Body of pancreas (tissue), 4 donors: ENCODE measurements around the gene TTC31. TPM values are rescaled to one million over a fixed set of nuclear protein-coding genes. Genes with fewer than 3 reads are reported as not detected.

Source experiments
- ATAC-seq: fragments of 150-250 bp; one replicate; pipeline ENCODE4 v1.9.1; 2016
- DNase-seq, 4 donors: peaks; one replicate each; pipeline ENCODE4 v3.0.0-alpha.2; 2019
- H3K27ac ChIP-seq, 4 donors: fragments of 200-600 bp; sonication (generic); 1 replicate in 3 of 4; 2 replicates in 1 of 4; pipeline versions ENCODE4 v1.5.1 to v1.6.1; 2016 to 2019; ENCODE audit warnings: mild to moderate bottlenecking in 1 of 4, mixed read lengths in 1 of 4, moderate library complexity in 1 of 4
- H3K27me3 ChIP-seq, 2 donors: fragments of 200-600 bp; sonication (generic); one replicate each; pipeline ENCODE4 v1.6.0; 2016; ENCODE audit warnings: mild to moderate bottlenecking in 1 of 2
- H3K36me3 ChIP-seq, 2 donors: fragments of 200-600 bp; sonication (generic); replicated peaks in 1 of 2; 2 replicates each; pipeline ENCODE4 v1.5.1; 2016; ENCODE audit warnings: low read depth in 2 of 2; ENCODE audit not compliant: insufficient read depth in 1 of 2
- H3K4me1 ChIP-seq: fragments of 200-600 bp; sonication (generic); one replicate; pipeline ENCODE4 v1.6.0; 2016
- H3K4me3 ChIP-seq, 2 donors: fragments of 200-600 bp; sonication (generic); 1 replicate in 1 of 2; 2 replicates in 1 of 2; pipeline ENCODE4 v1.5.1; 2016 to 2019
- H3K9me3 ChIP-seq, 3 donors: fragments of 200-600 bp; sonication (generic); 1 replicate in 2 of 3; 2 replicates in 1 of 3; pipeline ENCODE4 v1.5.1; 2016
- POLR2A ChIP-seq, 3 donors: fragments of 450-650 bp; IDR thresholded peaks; one replicate each; pipeline ENCODE4 v1.6.1; 2016; ENCODE audit warnings: antibody characterized with exemption in 3 of 3, mild to moderate bottlenecking in 2 of 3
- WGBS, 2 donors: methylation state at CpG; one replicate each; pipeline ENCODE4 v1.1.5; 2017; 5-methylcytosine and 5-hydroxymethylcytosine counted together
- intact Hi-C: fragments of 100-400 bp; cut with DNase I; formaldehyde crosslinking; loops from one replicate; pipeline ENCODE4 v1.15.1; 2023
- total RNA-seq, 2 donors: library from RNA; depleted of rRNA; stranded (reverse); fragments of >200 nt; gene quantifications; one replicate each; pipeline ENCODE4 v1.1.0, GENCODE V29; 2016
- TF ChIP-seq, protein P1 (sequence below), 7 experiments: fragments of 450-650 bp in 4 of 7; fragments of 200-600 bp in 3 of 7; sonication (generic) in 3 of 7; IDR thresholded peaks; one replicate each; pipeline ENCODE4 v1.5.1; 2016 to 2019; ENCODE audit warnings: antibody characterized with exemption in 7 of 7

Gene TTC31
- total RNA-seq, 2 donors from 2014 or later, result 26.5 to 28.3 TPM

DNA sequence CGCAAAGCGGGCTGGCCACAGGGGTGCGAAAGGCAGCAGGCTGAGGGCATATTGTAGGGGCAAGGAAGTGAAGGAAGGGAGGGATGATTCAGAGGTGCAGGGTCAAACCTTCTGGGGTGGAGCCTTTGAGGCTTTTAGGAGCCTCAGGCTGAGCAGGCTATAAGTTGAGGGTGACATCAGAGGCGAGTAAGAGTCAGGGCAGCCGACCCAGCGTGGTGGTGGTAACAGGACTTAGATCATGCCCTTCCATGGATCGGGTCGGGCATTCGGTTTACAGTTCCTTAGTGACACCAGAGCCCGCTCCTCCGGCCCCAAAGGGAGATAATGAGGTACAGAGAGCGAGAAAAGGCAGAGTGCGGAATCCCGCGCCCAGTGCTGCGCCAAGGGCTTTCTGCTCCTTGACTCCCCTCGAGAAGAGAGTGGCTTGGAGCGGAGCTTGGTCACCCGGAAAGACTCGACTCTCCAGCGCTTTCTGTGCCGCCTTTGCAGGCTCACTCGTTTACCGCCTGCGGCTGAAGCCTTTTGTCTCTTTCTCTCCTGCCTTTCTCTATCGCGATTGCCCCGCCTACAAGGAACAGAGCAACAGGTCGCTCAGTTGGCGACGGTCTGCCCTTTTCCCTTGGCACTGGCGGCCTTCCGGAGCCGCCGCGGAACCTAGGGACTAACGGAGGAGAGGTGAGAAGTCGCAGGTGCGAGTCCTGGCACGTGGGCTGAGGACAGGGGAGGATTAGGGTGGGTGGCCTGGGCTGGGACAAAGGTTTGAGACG, 15.8 kb downstream of the TTC31 start:
- no peaks in the 10 kb centered on the region for H3K9me3 ChIP-seq
- 5 to 7% methylated on average over 39 to 41 of the region's 41 CpGs for WGBS, 2 donors
- H3K4me3 ChIP-seq, result peak overlapping the region in 1 of 2 donors; percentile 8
- no peak overlapping the region for H3K27ac ChIP-seq
- intact Hi-C loops, result no loop called here
- DNase-seq (no peak), ATAC-seq (no peak)
- no peaks in the 10 kb centered on the region for H3K36me3 ChIP-seq
- peaks cover 45% of the 10 kb centered on the region for H3K4me1 ChIP-seq
- no peak for TF ChIP-seq POLR2A (IDR thresholded peaks at IDR 0.05)
- TF ChIP-seq, protein P1, sequence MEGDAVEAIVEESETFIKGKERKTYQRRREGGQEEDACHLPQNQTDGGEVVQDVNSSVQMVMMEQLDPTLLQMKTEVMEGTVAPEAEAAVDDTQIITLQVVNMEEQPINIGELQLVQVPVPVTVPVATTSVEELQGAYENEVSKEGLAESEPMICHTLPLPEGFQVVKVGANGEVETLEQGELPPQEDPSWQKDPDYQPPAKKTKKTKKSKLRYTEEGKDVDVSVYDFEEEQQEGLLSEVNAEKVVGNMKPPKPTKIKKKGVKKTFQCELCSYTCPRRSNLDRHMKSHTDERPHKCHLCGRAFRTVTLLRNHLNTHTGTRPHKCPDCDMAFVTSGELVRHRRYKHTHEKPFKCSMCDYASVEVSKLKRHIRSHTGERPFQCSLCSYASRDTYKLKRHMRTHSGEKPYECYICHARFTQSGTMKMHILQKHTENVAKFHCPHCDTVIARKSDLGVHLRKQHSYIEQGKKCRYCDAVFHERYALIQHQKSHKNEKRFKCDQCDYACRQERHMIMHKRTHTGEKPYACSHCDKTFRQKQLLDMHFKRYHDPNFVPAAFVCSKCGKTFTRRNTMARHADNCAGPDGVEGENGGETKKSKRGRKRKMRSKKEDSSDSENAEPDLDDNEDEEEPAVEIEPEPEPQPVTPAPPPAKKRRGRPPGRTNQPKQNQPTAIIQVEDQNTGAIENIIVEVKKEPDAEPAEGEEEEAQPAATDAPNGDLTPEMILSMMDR (IDR thresholded peaks at IDR 0.05), result no peak
- H3K27me3 ChIP-seq, result peaks cover 0 to 5% of the 10 kb centered on the region in 2 donors

DNA sequence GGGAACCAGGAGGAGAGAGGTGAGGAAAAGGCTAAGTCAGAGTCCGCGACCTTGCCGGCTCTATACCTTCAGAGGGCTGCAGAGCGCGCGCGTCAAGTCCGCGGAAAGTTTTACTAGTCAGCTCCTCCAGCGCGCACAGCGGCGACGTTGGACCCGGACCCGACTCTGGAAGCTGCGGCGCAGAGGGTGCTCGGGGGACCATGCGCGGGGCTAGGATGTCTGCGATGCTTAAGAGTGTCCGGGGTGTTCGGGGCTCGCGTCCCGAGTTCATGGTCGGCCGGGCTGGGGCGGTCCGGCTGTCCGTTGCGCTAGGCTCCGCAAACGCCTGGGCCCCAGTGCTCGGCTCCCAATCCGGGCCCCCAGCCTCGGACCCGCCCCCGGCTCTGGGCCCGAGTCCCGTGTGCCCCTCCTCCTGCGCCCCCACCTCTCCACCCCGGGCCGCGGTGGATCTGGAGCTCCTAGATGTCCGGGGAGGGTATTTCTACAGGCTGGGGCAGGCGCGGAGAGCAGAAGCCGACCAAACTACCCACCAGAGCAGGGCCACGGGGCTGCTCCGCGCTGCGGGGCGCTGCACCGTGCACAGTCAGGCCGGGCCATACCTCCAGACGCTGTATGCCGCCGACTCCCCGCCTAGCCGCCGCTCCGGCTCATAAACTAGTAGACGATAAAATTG, 16.5 kb downstream of the TTC31 start, which contains the start of gene LBX2:
LBX2 (minus strand) TSS at position 337 of the 673 bp plus-strand sequence; CDS start at position 271, 66 bp downstream.
- no peak for TF ChIP-seq POLR2A (IDR thresholded peaks at IDR 0.05)
- TF ChIP-seq, protein P1 (IDR thresholded peaks at IDR 0.05), result no peak
- DNase-seq (no peak), ATAC-seq (no peak)
- no peaks in the 10 kb centered on the region for H3K36me3 ChIP-seq
- no peaks in the 10 kb centered on the region for H3K9me3 ChIP-seq
- 19 to 27% methylated on average over 3 to 54 of the region's 65 CpGs for WGBS, 2 donors
- peaks cover 0 to 5% of the 10 kb centered on the region in 2 donors for H3K27me3 ChIP-seq
- peaks cover 52% of the 10 kb centered on the region for H3K4me1 ChIP-seq
- intact Hi-C loops, result no loop called here
- no peak within 1 kb of the TSS for H3K27ac ChIP-seq
- no peak within 1 kb of the TSS for H3K4me3 ChIP-seq

DNA sequence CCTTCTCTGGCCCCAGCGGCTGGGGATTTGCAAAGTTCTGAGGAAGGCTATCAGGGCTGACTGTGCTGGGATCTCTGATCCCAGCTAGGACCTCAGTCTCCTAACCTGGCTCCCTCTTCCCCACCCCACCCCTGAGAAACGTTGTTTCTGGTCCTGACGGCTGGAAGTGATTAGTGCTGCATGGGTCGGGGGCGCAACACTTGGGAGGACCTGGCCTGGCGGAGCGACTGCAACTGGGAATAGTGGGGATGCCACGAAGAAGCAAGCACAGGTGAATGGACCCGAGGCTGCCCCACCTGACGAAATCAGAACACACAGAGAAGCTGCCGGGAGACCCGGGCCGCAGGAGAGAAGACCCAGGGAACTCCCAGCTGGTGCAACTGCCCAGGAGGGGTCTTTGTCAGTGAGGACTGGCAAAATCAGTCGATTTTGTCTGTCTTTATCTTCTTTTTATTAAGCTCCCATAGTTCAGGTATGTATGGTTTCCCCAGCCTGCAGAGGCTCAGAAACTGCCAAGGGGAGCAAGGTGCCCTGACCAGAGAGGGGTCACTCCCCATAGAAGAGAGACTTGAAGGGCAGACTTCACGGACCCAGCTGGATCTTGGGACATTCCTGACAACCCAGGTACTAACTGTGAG, 17.2 kb downstream of the TTC31 start:
- Histone ChIP-seq H3K4me3 (no peak overlapping the region), H3K4me1 (peaks cover 55% of the 10 kb centered on the region), H3K9me3 (no peaks in the 10 kb centered on the region), H3K27me3 (peaks cover 0 to 5% of the 10 kb centered on the region in 2 donors), H3K27ac (no peak overlapping the region), H3K36me3 (no peaks in the 10 kb centered on the region)
- DNase-seq, result no peak
- intact Hi-C loops, result no loop called here
- WGBS, 2 donors, result 66 to 73% methylated on average over 13 to 15 of the region's 15 CpGs
- no peak for TF ChIP-seq POLR2A (IDR thresholded peaks at IDR 0.05)
- TF ChIP-seq, protein P1 (IDR thresholded peaks at IDR 0.05), result no peak
- ATAC-seq, result no peak

DNA sequence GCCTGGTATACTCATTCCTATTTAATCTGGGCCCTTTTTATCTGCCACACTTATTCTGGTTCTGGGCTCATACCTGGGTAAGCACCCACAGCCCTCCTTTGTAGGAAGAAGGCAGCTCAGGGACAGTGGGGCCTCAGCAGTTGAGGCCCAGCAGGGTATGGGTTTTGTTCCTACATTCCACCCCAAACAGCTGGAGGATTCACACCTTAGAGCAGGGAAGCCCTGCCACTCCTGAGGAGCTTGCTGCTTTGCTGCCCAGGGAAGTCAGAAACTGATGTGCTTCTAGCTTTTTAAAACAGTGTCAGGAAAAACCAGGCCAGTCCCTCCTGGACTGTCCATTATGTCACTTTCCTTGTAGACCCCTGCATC, 17.7 kb downstream of the TTC31 start:
- intact Hi-C loops, result no loop called here
- DNase-seq, result no peak
- Histone ChIP-seq H3K27me3 (peaks cover 0 to 5% of the 10 kb centered on the region in 2 donors), H3K9me3 (no peaks in the 10 kb centered on the region), H3K4me3 (no peak overlapping the region), H3K27ac (no peak overlapping the region), H3K36me3 (no peaks in the 10 kb centered on the region), H3K4me1 (peaks cover 60% of the 10 kb centered on the region)
- TF ChIP-seq POLR2A (IDR thresholded peaks at IDR 0.05), result no peak
- TF ChIP-seq, protein P1 (IDR thresholded peaks at IDR 0.05), result no peak
- no peak for ATAC-seq
